DMS153 treated with DMSO at 0.1 percent for 48 hours (cell line): ENCODE measurements around the gene ASB7.
"Not testable (repeated sequence)": the region's sequence is repeated elsewhere in the genome, so short reads cannot be mapped to it uniquely, and the experiment has no call there.

Experiments
- DNase-seq: peaks from one replicate; lab custom pipeline; 2025; ENCODE audit not compliant: unreplicated experiment; lab: John Stamatoyannopoulos, UW

The ASB7 gene

DNA sequence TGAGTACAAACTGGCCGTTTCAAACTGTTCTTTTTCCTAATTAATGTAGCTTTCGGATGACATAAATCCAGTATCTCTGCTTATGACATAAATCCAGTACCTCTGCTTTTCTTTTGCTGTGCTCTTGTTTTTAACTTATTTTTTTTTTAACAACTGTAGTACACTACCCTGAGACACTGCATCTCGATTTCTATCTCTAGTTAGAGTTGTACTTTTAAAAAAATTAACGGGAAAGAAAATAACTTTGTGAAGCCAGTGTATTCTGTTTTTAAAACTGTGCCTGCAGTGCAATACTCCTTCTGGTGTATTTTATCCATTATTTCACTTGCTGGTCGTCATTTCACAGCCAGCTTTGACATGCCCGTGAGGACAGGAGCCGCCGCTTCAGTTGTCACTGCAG is 46.6 kb downstream of the ASB7 start:
- no peak for DNase-seq

DNA sequence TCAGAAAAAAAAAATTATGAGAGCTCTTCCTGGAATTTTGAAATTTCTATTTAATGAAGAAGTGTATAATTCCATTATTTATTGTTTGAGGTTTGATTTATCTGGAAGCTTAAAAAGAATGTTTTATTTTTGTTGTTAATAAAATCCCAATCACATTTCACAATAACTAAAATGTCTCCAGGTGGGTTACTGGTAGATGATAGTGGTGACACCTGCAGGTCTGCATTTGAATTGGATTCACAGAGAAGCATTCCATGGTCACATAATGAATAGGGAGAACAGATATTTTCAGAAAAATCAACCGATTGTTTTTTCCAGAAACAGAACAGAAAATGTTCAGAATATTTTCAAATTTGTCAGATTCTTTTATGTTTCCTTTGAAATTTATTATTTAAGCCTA is 48.3 kb downstream of the ASB7 start:
- no peak for DNase-seq

DNA sequence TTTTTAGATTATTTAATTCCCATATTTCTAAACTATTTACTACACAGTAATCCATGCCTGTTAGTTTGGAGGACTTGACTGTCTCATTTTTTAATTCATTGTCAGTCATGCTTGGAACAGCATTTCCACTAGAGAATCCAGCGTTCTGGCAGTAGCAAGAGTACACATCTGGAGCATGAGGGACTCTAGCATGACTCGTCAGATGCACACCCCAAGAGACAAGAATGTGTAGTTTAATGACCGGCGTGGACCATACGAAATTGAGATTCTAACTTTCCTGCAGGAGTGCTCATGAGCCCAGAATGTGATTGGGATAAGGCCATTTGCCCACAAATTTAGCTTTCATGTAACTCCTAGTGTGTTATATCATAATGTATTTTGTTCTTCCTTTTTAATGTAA is 48.9 kb downstream of the ASB7 start:
- DNase-seq = no peak

DNA sequence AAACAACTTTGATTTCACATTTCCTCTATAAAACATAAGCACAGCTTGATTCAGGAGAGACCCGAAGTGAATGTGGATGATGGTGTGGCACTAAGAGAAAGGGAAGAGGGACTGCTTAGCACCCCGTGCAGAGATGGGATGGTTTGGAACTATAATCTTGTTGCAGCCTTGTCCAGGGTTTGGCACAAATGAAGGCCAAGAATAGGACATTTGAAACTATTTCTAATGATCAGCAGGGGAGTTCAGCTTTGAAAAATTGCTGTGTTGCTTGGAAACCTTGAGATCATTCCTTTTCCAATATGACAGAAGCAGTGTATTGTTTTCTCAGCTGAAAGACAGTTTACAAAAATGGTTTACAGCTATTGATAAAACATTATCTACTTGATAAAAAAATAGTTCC is 49.7 kb downstream of the ASB7 start:
- DNase-seq = no peak

DNA sequence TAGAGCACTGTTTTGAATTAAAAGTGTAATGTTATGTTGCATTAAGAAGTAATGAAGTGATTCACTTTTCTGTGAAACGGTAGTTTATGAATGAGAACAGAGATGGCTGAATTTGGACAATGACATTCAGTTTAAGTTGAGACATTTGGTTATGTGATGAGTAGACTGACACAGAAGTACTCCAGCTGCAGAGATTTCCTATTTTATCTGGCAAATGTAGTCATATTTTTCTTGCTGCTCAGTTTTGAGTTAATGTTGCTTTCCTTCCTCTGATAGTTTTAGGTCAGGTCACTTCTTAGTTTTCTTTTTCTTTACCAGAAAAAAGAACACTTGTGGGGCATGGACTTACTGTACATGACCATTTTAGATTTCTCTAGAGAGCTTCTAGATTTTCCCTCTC is 51.2 kb downstream of the ASB7 start:
- no peak for DNase-seq

DNA sequence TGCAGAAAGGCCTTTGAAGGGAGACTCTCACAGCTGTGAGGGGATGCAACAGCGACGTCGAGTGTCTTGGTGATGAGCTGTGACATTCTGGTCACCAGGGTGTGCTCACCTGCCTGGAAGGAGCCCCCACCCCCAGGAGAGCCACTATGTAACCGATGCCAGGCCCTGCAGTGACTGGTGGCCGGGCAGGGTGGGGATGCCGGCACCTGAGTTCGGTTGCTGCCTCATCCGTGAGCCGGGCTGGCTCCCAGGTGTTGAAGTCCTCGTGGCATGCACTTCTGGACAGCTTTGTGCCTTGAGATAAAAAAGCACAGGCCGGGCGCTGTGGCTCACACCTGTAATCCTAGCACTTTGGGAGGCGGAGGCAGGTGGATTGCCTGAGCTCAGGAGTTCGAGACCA is 56.5 kb downstream of the ASB7 start:
- no peak for DNase-seq

DNA sequence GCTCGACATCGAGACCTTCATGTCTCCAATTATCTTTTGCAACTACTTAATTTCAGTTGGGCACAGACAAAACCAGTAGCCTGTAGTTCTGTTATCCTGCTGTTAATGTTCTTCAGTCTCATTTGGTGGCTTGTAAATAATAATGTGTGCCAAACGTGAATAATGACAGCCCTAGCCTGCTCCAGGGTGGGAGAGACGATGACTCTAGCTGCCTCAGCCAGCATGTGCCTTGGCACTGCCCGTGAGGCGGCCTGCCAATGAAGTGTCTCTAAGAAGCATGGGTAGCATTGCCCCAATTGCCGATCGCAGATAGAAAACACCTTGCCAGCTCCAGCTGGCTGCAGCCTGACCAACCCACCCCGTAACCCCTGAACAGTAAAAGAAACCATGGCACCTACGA is 58.8 kb downstream of the ASB7 start:
- no peak for DNase-seq

DNA sequence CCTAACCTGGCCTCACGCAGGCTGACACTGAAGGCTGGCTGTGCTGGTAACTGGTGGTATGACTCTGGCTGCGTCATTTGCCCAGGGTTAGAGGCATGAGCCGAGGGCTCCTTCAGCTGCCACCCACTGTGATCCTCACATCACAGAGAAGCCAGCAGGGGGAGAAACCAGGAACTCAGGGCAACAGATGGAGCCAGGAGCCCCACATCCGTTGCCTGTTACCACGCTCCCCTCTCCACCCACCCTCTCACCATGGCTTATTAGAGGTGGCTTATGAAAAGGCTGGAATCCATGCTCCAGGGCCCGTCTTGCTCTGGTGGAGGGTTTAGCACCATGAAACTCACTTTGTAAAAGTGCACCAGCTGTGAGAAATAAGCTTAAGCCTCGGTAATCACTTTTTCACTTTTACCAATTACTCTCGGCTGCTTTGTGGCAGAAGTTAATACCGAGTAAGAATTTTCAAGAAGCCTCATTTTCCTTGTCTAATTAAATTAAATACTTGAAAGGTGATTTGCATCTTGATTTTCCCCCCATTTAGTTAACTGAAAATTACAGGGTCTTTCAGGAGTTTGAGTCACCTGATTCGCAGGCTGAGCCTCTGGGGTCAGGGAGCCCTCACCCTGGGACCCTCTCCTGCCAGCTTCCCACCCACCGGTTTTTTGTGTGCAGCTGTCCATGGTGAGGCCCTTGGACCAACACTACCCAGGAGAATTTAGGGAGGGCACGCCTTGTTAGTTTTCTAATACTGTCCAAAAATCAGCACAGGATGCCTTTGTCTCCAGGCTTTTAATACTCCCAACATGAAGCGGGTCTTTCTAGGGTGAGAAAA is 60.9 kb downstream of the ASB7 start:
- no peak for DNase-seq

DNA sequence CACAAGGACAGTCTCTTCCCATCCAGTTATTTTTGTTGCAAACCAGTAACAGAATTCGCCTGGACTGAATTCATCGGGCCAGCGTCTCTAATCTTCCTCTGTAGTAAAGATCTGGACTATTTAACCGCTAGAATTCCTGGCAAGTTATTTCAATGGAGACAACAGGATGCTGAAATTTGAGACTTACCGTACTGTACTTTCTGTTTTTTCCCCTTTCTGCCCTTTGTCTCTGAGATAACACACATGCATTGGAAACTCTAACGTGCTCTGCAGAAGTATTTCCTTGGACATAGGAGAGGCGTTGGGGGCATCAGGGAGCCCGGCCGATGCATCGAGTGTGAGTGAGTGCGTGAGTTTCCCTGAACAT is 61.5 kb downstream of the ASB7 start:
- no peak for DNase-seq

DNA sequence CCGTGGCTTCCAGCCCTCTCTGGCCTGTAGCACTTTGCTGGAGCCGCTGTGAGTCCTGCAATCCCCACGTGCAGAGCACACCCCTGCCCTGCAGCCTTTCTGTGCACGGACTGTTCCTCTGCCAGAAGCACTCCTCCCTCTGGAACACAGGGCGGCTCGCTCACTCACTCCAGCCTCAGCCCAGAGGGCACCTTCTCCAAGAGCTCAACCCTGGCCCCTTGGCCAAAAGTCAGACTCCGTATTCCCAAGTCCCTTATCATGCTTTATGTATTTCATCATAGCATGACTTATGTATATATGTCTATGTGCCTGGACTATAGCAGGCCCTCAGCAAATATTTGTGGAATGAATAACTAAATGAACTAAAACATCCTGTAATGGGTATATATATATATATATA is 63.2 kb downstream of the ASB7 start:
- no peak for DNase-seq

DNA sequence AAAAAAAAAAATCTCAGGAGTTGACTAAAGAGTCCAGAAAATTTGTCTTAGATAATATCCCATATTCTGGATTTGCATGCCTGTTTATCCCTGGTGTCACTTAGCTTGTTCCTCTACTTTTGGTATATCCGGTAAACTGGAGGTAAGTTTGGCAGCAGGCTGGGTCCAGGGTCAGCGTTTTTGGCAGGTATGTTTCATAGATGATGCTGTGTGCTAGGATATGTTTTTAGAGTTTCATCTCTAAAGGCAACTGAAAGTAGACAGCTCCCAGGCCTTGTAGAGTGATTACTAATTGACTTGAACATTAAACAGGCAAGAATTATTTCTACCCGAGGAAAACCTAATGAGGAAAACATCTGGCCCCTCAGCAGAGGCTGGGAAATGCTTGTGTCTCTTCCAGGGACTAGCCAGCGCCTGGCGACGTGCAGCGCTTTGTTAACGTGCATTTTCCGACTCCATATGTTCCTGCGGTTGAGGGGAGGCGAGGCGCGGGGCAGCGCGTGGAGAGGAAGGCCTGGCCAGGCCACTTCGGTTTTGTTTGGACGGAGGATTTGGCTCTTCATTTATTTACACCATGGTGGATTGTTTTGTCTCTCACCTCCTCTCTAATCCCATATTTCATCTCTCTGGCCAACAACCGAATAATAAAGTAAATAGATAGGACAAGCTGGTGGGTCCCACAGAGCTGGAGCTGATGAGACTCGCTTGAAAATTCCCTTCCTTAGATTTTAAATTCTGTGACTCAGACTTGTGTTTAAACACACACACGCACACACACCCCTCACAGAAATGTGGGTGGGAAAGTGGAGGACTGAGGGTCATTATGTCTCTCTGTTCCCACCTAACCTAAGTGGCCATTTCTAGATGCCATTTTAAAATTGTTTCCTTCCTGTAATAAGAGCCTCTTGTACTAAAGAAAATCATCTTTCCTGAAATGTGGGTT is 65.3 kb downstream of the ASB7 start:
- no peak for DNase-seq

DNA sequence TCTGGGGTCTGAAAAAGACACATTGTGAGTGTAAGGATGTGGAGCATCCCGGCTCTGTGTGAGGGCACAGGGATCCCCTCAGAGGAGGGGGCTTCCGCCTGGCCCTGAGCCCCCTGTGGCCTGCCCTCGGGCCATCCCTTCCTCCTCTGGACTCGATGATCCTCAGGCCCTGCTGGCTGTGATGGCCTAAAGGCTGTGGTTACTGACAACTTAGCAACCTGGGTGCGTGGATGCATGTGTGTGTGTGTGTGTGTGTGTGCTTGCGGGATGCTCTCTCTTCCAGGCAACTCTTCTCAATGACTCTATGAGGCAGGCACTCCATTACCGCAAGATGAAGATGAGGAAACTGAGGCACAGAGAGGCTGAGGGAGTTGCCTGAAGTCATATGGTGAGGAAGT is 66.0 kb downstream of the ASB7 start:
- DNase-seq = no peak

DNA sequence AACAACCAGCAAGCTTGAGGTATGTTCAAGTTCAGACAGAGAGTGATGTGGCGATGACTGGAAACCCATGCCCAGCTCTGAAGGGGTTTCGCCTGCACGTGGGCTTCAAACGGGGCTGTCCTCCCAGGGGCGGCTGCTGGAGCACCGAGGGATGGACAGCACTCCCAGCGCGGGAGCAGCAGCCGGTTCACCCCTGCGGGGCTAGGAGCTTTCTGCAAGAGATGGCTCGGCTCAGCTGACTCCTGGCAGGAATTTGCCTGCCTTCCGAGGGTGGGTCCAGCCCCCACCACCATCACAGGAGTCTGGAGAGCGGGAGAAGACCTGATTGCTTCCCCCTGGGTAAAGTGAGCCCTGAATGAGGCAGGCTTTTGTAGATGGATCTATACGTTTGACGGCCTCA is 66.9 kb downstream of the ASB7 start:
- DNase-seq = no peak

DNA sequence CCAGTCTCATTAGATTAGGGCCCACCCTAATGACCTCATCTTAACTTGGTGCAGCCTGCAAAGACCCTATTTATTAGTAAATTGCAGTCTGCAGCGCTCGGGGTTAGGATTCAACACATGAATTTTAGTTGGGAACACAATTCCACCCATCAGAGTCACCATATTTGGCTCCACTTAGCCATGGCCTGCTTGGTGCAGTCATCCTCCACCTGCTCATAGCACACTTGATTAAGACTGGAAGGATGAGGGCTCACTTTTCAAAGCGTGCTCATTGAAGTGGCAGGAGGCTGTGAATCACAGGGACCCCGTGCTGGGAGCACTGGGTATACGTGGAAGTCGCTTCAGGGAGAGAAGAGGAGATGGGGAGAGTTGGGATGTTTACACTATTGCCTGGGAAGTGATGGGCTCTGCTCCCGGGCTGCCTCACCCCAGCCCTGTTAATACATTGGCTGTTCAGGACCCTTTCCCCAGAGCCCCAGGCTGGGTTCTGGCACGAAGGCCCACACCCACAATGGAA is 68.2 kb downstream of the ASB7 start:
- no peak for DNase-seq

DNA sequence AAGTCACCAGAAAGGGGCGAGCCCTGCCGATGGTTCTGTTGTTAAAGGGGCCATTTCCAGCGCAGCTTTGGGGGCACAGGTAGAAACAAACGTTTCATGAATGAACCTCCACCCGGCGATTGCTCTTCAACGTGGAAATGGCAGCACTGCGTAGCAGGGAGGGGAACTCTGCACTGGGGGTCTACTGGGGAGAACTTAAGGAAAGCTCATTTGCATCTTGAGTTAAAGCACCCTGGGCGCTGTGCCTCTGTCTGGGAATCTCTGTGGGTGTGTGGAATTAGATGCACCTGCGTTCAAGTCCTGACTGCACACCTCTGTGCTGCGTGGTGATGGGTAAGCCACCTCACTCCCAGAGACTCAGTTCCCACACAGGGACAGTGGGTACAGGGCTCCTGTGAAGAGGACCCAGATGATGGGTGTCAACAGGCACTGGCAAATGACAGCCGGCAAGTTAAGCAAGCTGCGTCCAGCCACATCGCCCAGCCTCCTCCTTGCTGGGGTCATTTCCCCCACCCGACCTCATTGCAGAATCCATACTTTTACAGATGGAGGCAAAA is 68.8 kb downstream of the ASB7 start:
- DNase-seq = no peak

DNA sequence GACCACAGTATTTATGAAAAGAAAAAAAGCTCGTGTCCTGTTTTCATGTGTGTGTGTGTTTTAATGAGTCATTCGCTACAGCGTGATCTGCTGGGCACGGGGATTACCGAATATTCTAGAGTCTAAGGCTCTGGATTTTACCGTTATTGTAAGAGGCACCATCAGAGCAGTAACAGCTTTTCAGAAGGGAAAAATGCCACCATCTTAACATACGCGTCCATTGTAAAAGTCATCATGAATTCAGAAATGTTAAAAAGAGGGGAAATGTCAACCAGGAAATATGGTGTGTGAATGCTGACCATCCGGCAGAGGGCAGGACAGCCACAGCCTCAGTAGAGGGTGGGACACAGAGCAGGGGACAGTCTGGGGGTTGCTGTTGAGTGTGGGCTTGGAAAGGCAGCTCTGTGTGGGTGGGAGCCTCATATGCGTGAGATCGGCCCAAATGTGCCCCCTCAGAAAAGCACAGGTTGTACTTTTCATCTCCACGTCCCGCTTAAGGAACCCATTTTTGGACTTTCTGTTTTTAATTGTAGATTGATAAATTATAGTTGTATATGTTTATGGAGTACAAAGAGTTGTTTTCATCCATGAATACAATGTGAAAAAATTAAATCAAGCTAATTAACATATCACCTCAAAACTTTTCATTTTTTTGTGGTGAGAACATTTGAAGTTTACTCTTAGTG is 69.6 kb downstream of the ASB7 start:
- DNase-seq = no peak

DNA sequence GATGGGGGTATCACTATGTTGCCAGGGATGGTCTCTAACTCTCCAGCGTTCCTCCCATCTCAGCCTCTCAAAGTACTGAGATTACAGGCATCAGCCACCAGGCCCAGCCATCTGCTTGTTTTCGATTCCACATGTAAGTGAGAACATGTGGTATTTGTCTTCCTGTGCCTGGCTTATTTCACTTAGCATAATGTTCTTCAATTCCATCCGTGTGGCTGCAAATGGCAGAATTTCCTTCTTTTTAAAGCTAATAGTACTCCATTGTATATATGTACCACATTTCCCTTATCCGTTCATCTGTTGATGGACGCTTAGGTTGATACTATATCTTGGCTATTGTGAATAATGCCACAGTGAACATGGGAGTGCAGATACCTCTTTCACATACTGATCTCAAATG is 70.6 kb downstream of the ASB7 start:
- DNase-seq = no peak

DNA sequence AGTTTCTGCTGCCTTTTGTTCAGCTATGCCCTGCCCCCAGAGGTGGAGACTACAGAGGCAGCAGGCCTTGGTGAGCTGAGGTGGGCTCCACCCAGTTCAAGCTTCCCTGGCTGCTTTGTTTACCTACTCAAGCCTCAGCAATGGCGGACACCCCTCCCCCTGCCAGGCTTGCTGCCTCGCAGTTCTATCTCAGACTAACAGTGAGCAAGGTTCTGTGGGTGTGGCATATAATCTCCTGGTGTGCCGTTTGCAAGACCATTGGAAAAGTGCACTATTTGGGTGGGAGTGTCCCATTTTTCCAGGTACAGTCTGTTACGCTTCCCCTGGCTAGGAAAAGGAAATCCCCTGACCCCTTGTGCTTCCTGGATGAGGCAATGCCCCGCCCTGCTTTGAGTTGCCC is 76.8 kb downstream of the ASB7 start:
- not testable (repeated sequence) for DNase-seq

DNA sequence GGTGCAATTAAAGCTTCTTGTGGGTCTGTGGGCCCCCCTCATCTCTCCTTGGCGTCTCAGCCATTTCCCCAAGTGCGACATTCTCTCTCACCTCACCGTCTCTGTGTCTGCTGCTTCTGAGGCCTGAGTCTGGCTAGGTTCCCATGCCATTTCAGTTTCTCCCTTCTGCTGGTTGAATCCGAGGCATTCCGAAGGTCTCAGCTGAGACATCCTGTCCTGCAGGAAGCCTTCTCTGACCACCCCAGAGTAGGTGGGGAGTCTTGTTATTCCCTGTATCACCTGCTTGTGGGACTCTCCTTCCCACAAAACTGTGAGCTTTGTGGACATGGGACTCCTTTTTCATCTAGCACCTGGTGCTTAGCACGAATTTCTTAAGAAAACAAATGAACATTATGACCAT is 78.3 kb downstream of the ASB7 start:
- DNase-seq = no peak

DNA sequence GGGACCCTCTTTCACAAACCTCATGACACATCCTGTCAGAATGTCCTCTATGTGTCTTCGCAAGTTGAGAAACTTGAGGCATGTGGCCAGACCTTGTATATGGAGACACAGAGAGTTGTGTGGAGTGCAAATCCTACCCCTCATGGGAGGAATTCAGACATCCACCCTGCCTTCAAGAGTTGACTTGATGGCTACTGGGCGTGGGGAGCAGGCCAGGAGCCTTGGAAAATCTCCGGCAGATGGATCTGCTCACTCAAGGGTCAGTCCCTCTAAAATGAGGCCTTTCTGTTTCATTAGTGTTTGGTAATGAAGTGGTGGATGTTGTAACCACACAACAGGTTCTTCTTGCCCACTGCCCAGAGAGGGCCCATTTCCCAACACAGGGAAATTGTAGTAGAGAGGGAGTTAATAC is 79.0 kb downstream of the ASB7 start:
- DNase-seq = no peak

DNA sequence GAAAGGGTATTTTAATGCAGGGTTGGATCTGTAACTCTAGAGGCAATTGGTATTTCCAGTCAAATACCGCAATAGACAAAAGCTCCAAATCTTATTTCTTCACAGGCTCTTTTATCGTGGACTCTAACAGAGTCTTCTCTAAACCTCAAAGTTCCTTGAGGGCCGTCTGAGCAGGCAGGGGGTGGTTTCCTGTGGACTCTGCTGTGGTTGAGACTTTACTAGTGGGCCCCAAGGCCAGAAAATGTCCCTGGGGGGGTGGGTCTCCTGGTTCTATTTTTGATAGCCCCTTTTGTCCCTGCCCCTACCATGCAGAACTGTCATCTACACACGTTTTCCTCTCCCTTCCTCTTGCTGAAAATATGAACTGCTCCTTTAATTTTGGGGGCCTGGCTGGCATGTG is 80.1 kb downstream of the ASB7 start:
- no peak for DNase-seq
